K562 (cell line): ENCODE measurements around the gene ARL8A. TPM values are rescaled to one million over a fixed set of nuclear protein-coding genes. Genes with fewer than 3 reads are reported as not detected.

Source experiments
- CEBPG ChIP-seq, 3 experiments: fragments of 200-800 bp in 1 of 3; sonication (Bioruptor generic) in 1 of 3; sonication (generic) in 1 of 3; formaldehyde crosslinking in 1 of 3; IDR thresholded peaks in 2 of 3; conservative IDR thresholded peaks in 1 of 3; 2 replicates each; pipeline versions ENCODE4 v1.6.1 to v1.8.0; 2016 to 2022; ENCODE audit warnings: missing compliant biosample characterization in 2 of 3, missing genetic modification characterization in 2 of 3, mild to moderate bottlenecking in 1 of 3, missing genetic modification reagents in 1 of 3
- COPS2 ChIP-seq: fragments of 450-650 bp; conservative IDR thresholded peaks from 2 replicates; pipeline ENCODE4 v1.6.1; 2016; ENCODE audit warnings: mild to moderate bottlenecking, moderate library complexity
- CTBP1 ChIP-seq: fragments of 450-650 bp; IDR thresholded peaks from 2 replicates; pipeline ENCODE4 v1.6.1; 2016; ENCODE audit warnings: borderline replicate concordance
- CXXC5 ChIP-seq: fragments of 250-450 bp; sonication (Bioruptor Pico); IDR thresholded peaks from 2 replicates; pipeline ENCODE4 v1.8.0; 2022; ENCODE audit warnings: inconsistent platforms, mild to moderate bottlenecking, moderate library complexity
- ELF2 ChIP-seq: fragments of 250-450 bp; sonication (Bioruptor Pico); IDR thresholded peaks from 2 replicates; pipeline ENCODE4 v1.5.0; 2021; ENCODE audit warnings: mild to moderate bottlenecking
- ESRRB ChIP-seq: fragments of 250-450 bp; sonication (Bioruptor Pico); IDR thresholded peaks from 2 replicates; pipeline ENCODE4 v1.5.0; 2020; ENCODE audit warnings: mild to moderate bottlenecking, moderate library complexity, borderline replicate concordance
- FOXM1 ChIP-seq, 2 experiments: fragments of 450-650 bp in 1 of 2; sonication (generic) in 1 of 2; formaldehyde crosslinking in 1 of 2; IDR thresholded peaks; 2 replicates each; pipeline versions ENCODE4 v1.6.1 to v1.9.0; 2017 to 2022; ENCODE audit warnings: low read depth in 2 of 2, mild to moderate bottlenecking in 2 of 2, missing genetic modification reagents in 1 of 2, moderate library complexity in 1 of 2
- FUS ChIP-seq: fragments of 200-400 bp; formaldehyde crosslinking; optimal IDR thresholded peaks from 2 replicates; pipeline ENCODE3; 2017; ENCODE audit warnings: low read depth, low read length
- PHB ChIP-seq: fragments of 250-450 bp; sonication (Bioruptor Pico); IDR thresholded peaks from 2 replicates; pipeline ENCODE4 v1.5.0; 2021
- PRMT5 ChIP-seq: sonication (generic); formaldehyde crosslinking; IDR thresholded peaks from 2 replicates; pipeline ENCODE4 v1.5.0; 2020; ENCODE audit warnings: missing genetic modification reagents
- RUNX1 ChIP-seq: sonication (generic); IDR thresholded peaks from 2 replicates; pipeline ENCODE4 v1.6.1; 2016; ENCODE audit warnings: antibody characterized with exemption, low read depth
- SMARCC2 ChIP-seq: fragments of 450-650 bp; IDR thresholded peaks from 2 replicates; pipeline ENCODE4 v1.6.1; 2017; ENCODE audit warnings: antibody characterized with exemption, moderate library complexity, mild to moderate bottlenecking, low read depth
- SRSF7 ChIP-seq: fragments of 200-400 bp; formaldehyde crosslinking; optimal IDR thresholded peaks from 2 replicates; pipeline ENCODE3; 2017; ENCODE audit warnings: mild to moderate bottlenecking, low read depth, low read length
- ZNF146 ChIP-seq: IDR thresholded peaks from one replicate; pipeline ENCODE4 v1.6.1; 2018; ENCODE audit warnings: missing compliant biosample characterization; ENCODE audit not compliant: unreplicated experiment
- ZNF282 ChIP-seq: sonication (generic); formaldehyde crosslinking; IDR thresholded peaks from 2 replicates; pipeline ENCODE4 v1.8.1; 2023; ENCODE audit warnings: missing genetic modification reagents
- ZNF408 ChIP-seq: fragments of 250-450 bp; sonication (Bioruptor Pico); IDR thresholded peaks from 2 replicates; pipeline ENCODE4 v1.4.0; 2020; ENCODE audit warnings: low read depth, mild to moderate bottlenecking, moderate library complexity
- ZNF586 ChIP-seq: fragments of 450-650 bp; formaldehyde crosslinking; conservative IDR thresholded peaks from 2 replicates; pipeline ENCODE4 v1.4.0; 2020; ENCODE audit warnings: mild to moderate bottlenecking, moderate library complexity
- polyA plus RNA-seq, 8 experiments: library from polyadenylated mRNA; depleted of rRNA in 4 of 8; stranded (reverse) in 5 of 8; unstranded in 3 of 8; fragments of >200 nt; fragmentation: Nextera tagmentation in 2 of 8; fragmentation: Illumina TruSeq in 1 of 8; extraction: Ambion mirVana in 2 of 8; extraction: Trizol in 1 of 8; gene quantifications; 2 replicates each; pipeline versions ENCODE4 v1.2.1 to v1.2.3, GENCODE V29; 2011 to 2014; ENCODE audit warnings: inconsistent platforms in 1 of 8, missing spikeins in 1 of 8
- total RNA-seq, 7 experiments: library from RNA; depleted of rRNA in 6 of 7; stranded (reverse); fragments of >200 nt in 6 of 7; fragmentation: Illumina TruSeq in 2 of 7; extraction: Trizol in 2 of 7; gene quantifications; 2 replicates each; pipeline versions ENCODE4 v1.2.1 to v1.2.3, GENCODE V29; 2011 to 2021; ENCODE audit warnings: low replicate concordance in 1 of 7
- TF ChIP-seq, protein P1 (sequence below): fragments of 450-650 bp; formaldehyde crosslinking; IDR thresholded peaks from 2 replicates; pipeline ENCODE4 v1.4.0; 2022; ENCODE audit warnings: mild to moderate bottlenecking, moderate library complexity
- TF ChIP-seq, protein P2 (sequence below): fragments of 450-650 bp; IDR thresholded peaks from 2 replicates; pipeline ENCODE4 v1.6.1; 2018; ENCODE audit not compliant: partially characterized antibody
- TF ChIP-seq, protein P3 (sequence below): fragments of 450-650 bp; formaldehyde crosslinking; IDR thresholded peaks from 2 replicates; pipeline ENCODE4 v1.4.0; 2022; ENCODE audit warnings: missing genetic modification characterization

The ARL8A gene
- total and polyA plus RNA-seq, 9 of the 15 experiments (the other 6 are each of a cell fraction or from before 2014, with no cell fraction given) = 0.17 to 27.3 (median 15.6) TPM

DNA sequence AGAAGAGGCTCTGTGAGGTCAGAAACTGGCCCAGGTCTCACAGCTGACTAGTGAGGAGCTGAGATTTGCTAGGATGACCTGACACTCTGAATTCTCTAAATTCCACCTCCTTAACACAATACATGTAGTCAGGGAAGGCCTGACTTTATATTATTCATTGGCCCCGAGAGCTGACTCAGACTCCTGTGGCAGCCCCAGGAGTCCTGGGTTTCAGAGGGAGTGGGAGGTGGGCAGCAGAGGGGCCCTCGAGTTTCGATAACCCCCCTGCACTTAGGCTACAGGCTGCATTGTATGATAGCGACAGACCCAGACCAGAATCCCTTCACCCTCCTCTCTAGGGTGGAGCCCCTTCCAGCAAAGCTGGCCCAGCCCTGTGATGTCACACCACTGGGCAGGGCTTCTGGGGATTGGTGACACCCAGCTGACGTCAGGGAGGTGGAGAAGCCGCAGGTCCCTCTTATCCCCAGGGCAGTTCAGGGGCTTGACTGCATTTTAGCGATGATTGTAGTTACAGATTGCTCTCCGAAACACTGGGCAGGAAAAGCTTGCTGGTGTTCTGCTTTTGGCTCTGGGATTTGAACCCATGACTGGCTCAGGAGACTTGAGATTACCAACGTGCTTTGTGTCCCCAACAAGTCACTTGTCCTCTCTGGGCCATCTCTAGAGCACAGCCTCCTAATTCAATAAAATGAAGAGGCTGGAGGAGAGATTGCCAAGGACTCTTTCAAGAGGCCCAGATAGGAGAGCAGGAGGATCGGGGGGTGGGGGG is 38.8 kb downstream of the ARL8A start (continued):
- TF ChIP-seq ZNF146 (CRISPR knock-in tag) (no peak), ZNF408 (no peak), FOXM1 (IDR thresholded peaks at IDR 0.05; ENCODE audit: low read depth) (no peak), FOXM1 (CRISPR knock-in tag; IDR thresholded peaks at IDR 0.05; ENCODE audit: low read depth) (0 out of 2 replicates have a peak, but pooled peaks have one; percentile 30), ESRRB (CRISPR knock-in tag) (no peak), SRSF7 (no peak), PRMT5 (no peak), ZNF282 (CRISPR knock-in tag) (no peak), ELF2 (CRISPR knock-in tag) (no peak), COPS2 (no peak), SMARCC2 (no peak), RUNX1 (0 out of 2 replicates have a peak, but pooled peaks have one; percentile 41), CEBPG (CRISPR knock-in tag; IDR thresholded peaks at IDR 0.05) (no peak), CEBPG (tag; conservative IDR thresholded peaks at IDR 0.05 in 1 of 2, IDR thresholded peaks at IDR 0.05 in 1 of 2) (no peak), CXXC5 (CRISPR knock-in tag) (peak; percentile 27; the same call in 1 of the 2 replicates), FUS (no peak), PHB (CRISPR knock-in tag) (no peak), ZNF586 (no peak), CTBP1 (no peak)
- TF ChIP-seq, protein P1, sequence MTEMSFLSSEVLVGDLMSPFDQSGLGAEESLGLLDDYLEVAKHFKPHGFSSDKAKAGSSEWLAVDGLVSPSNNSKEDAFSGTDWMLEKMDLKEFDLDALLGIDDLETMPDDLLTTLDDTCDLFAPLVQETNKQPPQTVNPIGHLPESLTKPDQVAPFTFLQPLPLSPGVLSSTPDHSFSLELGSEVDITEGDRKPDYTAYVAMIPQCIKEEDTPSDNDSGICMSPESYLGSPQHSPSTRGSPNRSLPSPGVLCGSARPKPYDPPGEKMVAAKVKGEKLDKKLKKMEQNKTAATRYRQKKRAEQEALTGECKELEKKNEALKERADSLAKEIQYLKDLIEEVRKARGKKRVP = no peak
- TF ChIP-seq, protein P2, sequence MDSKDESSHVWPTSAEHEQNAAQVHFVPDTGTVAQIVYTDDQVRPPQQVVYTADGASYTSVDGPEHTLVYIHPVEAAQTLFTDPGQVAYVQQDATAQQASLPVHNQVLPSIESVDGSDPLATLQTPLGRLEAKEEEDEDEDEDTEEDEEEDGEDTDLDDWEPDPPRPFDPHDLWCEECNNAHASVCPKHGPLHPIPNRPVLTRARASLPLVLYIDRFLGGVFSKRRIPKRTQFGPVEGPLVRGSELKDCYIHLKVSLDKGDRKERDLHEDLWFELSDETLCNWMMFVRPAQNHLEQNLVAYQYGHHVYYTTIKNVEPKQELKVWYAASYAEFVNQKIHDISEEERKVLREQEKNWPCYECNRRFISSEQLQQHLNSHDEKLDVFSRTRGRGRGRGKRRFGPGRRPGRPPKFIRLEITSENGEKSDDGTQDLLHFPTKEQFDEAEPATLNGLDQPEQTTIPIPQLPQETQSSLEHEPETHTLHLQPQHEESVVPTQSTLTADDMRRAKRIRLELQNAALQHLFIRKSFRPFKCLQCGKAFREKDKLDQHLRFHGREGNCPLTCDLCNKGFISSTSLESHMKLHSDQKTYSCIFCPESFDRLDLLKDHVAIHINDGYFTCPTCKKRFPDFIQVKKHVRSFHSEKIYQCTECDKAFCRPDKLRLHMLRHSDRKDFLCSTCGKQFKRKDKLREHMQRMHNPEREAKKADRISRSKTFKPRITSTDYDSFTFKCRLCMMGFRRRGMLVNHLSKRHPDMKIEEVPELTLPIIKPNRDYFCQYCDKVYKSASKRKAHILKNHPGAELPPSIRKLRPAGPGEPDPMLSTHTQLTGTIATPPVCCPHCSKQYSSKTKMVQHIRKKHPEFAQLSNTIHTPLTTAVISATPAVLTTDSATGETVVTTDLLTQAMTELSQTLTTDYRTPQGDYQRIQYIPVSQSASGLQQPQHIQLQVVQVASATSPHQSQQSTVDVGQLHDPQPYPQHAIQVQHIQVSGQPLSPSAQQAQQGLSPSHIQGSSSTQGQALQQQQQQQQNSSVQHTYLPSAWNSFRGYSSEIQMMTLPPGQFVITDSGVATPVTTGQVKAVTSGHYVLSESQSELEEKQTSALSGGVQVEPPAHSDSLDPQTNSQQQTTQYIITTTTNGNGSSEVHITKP = no peak
- TF ChIP-seq, protein P3, sequence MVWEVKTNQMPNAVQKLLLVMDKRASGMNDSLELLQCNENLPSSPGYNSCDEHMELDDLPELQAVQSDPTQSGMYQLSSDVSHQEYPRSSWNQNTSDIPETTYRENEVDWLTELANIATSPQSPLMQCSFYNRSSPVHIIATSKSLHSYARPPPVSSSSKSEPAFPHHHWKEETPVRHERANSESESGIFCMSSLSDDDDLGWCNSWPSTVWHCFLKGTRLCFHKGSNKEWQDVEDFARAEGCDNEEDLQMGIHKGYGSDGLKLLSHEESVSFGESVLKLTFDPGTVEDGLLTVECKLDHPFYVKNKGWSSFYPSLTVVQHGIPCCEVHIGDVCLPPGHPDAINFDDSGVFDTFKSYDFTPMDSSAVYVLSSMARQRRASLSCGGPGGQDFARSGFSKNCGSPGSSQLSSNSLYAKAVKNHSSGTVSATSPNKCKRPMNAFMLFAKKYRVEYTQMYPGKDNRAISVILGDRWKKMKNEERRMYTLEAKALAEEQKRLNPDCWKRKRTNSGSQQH (CRISPR knock-in tag) = no peak
